Measurements from ENCODE around the gene KCNH1.

KCNH1 gene

DNA sequence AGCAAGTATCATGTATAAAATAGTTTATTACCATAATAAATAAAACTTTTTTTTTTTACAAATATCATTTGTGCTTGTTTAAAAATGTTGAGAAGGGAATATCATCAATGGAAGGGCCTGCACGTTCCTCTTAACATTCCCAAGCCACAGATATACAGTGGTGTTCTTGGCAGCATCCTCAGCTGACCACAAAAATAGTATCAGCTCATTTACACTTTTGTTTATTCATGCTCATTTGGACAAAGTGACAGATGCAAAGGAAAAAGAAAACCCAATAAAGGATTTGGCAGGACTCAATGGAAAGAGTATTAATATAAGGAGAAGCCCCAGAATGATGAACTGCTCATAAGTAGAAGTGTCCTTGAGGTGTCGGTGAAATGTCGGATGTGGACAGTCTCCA, 455.6 kb downstream of the KCNH1 start:
- TF ChIP-seq, protein P1, sequence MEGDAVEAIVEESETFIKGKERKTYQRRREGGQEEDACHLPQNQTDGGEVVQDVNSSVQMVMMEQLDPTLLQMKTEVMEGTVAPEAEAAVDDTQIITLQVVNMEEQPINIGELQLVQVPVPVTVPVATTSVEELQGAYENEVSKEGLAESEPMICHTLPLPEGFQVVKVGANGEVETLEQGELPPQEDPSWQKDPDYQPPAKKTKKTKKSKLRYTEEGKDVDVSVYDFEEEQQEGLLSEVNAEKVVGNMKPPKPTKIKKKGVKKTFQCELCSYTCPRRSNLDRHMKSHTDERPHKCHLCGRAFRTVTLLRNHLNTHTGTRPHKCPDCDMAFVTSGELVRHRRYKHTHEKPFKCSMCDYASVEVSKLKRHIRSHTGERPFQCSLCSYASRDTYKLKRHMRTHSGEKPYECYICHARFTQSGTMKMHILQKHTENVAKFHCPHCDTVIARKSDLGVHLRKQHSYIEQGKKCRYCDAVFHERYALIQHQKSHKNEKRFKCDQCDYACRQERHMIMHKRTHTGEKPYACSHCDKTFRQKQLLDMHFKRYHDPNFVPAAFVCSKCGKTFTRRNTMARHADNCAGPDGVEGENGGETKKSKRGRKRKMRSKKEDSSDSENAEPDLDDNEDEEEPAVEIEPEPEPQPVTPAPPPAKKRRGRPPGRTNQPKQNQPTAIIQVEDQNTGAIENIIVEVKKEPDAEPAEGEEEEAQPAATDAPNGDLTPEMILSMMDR (conservative IDR thresholded peaks at IDR 0.05; ENCODE audit: low read depth, low read length), result no peak
- DNase-seq (ENCODE audit: low read depth), result no peak
- H3K4me3 ChIP-seq (ENCODE audit: low read length), result no peak overlapping the region

DNA sequence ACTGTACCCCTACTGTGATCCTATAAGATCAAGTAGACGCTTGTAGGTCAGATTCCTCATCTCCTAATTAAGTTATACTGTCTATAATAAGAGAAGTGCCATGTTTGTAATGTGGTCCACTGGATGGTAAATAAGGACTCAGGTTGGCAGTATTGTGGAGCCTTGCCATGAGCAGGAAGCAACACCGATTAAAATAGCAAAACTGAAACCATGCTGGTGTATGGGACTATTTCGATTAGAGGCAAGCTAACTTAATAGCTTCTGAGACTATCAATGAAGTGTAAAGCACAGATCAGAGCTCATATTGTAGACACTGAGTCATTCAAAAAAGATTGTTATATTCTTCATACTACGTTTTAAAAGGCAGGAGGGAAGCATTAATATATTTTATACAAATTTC, 456.4 kb downstream of the KCNH1 start:
- no peak for DNase-seq (ENCODE audit: low read depth)
- H3K4me3 ChIP-seq (ENCODE audit: low read length), result no peak overlapping the region
- TF ChIP-seq, protein P1 (conservative IDR thresholded peaks at IDR 0.05; ENCODE audit: low read depth, low read length), result no peak

DNA sequence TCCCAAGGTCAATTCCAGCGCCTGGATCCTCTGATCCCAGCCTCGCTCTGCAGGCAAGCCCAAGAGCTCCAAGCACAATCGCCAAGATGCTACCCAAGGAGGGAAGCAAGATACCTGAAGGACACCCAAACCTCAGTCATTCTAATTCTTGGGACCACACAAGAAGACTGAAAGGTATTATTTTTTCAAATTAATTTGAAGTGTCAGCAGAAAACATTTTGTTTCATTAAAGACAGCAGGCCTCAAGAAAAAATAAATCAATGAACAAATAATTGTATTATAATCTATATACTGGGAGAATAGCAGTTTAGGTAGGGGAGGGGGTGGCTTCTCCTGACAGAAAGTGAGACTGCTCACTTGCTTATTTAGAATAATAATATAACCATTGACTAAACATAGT, 457.4 kb downstream of the KCNH1 start:
- DNase-seq (ENCODE audit: low read depth), result no peak
- H3K4me3 ChIP-seq (ENCODE audit: low read length), result no peak overlapping the region
- TF ChIP-seq, protein P1 (conservative IDR thresholded peaks at IDR 0.05; ENCODE audit: low read depth, low read length), result no peak

DNA sequence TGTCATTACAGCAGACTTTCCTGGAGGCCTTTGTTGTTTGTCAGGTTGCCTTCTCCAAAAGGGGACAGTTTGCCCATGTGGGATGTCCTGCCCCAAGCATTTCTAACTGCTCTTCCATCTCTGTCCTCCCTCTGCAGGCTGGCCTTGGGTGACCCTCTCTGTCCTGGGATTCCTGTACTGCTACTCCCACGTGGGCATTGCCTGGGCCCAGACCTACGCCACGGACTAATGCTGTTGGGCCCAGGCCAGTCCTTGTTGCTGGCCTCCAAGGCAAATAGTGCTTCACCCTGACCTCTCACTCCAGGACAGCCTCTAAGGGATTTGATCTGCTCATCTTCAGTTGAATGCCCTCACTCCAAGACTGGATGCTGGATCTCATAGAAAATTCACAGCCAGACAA, 459.8 kb downstream of the KCNH1 start:
- DNase-seq (ENCODE audit: low read depth), result no peak
- H3K4me3 ChIP-seq (ENCODE audit: low read length), result no peak overlapping the region
- TF ChIP-seq, protein P1 (conservative IDR thresholded peaks at IDR 0.05; ENCODE audit: low read depth, low read length), result no peak

DNA sequence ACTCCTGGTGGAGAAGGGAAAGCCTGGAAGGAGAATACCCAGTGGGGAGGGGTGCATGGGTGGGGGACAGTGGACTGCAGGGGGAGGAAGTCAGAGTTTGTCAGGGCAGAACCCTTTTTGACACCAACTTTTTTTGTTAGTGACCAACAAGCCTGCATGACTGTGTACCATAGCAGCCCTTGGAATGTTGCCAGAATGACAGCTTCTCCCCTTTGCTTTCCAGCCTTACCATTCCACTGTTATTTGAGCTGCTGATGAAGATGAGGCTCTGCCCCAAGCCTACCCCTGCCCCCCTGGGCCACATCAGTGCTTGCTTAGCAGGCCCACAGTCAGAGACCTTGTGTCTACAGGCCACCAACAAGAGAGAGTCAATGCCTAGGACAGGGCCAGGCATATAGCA, 464.0 kb downstream of the KCNH1 start:
- H3K4me3 ChIP-seq (ENCODE audit: low read length), result no peak overlapping the region
- TF ChIP-seq, protein P1 (conservative IDR thresholded peaks at IDR 0.05; ENCODE audit: low read depth, low read length), result no peak
- DNase-seq (ENCODE audit: low read depth), result no peak

DNA sequence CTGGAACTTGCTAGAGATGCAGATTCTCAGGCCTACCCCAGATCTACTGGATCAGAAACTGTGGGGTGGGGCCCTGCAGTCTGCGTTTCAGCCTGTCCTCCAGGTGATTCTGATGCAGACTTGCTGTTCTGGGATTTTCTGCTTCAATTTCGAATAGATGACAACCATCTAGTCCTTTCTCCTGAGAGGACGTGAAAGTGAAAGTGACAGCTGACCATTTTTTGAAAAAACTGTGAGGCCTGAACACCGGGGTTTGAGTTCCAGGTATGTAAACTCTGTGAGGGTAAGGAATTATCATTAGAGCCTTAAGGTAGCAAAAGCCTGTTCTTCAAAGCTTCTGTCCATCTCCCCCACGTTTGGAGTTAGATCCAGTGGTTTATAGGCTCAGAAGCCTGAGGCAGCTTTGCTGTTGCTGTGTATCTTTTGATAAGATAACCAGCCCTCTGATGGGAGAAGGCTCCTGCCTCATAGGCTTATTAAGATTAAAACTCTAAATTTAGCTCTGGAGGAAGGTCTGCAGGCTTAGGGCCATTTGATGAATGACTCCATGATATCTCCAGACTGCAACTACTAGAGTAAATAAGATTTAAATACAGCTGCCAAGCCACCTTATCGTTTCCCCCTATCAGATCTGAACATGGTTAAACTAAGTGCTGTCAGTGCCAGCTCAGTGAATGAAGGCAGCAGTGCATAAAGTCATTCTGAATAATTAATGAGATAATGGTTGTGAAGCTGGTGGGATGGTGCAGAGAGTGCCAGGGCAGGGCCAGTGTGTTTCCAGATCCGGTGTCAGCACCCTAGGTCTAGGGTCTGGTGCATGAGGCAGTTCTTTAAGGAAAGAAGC, 470.0 kb downstream of the KCNH1 start:
- TF ChIP-seq, protein P1 (conservative IDR thresholded peaks at IDR 0.05; ENCODE audit: low read depth, low read length), result no peak
- no peak overlapping the region for H3K4me3 ChIP-seq (ENCODE audit: low read length)
- DNase-seq (ENCODE audit: low read depth), result no peak

Data from retinal pigment epithelial cell (primary cell).